ENCODE measurements around the gene AHNAK. TPM values are rescaled to one million over a fixed set of nuclear protein-coding genes. Genes with fewer than 3 reads are reported as not detected.
"Not testable (repeated sequence)": the region's sequence is repeated elsewhere in the genome, so short reads cannot be mapped to it uniquely, and the experiment has no call there.

Gene AHNAK
- total RNA-seq, 1 donor: 474 TPM

DNA sequence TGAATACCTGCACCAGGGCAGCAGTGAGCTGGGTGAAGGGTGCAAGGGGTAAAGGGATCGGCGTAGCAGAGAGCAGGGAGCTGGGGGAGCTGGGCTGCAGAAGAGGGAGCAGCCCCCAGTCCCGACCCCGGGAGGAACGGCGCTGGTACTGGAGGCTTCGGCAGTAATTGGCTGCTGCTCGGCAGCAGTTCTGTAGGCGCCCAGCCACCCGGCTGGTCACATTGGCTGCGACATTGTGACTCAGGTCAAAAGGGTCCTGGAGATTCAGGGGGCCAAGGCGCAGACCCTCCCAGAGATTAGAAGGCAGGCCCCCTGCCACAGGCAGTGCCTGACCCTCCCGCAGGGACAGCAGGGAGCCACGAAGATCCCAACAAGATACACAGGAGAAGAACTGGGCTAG lies 29.2 kb upstream of the AHNAK start:
- DNase-seq (ENCODE audit: low read depth): no peak
- peak overlapping the region; percentile 89 for H3K4me3 ChIP-seq (ENCODE audit: low read depth, low read length)
- TF ChIP-seq, protein P1, sequence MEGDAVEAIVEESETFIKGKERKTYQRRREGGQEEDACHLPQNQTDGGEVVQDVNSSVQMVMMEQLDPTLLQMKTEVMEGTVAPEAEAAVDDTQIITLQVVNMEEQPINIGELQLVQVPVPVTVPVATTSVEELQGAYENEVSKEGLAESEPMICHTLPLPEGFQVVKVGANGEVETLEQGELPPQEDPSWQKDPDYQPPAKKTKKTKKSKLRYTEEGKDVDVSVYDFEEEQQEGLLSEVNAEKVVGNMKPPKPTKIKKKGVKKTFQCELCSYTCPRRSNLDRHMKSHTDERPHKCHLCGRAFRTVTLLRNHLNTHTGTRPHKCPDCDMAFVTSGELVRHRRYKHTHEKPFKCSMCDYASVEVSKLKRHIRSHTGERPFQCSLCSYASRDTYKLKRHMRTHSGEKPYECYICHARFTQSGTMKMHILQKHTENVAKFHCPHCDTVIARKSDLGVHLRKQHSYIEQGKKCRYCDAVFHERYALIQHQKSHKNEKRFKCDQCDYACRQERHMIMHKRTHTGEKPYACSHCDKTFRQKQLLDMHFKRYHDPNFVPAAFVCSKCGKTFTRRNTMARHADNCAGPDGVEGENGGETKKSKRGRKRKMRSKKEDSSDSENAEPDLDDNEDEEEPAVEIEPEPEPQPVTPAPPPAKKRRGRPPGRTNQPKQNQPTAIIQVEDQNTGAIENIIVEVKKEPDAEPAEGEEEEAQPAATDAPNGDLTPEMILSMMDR (IDR thresholded peaks at IDR 0.05; ENCODE audit: insufficient read depth, low read depth, low read length): no peak

DNA sequence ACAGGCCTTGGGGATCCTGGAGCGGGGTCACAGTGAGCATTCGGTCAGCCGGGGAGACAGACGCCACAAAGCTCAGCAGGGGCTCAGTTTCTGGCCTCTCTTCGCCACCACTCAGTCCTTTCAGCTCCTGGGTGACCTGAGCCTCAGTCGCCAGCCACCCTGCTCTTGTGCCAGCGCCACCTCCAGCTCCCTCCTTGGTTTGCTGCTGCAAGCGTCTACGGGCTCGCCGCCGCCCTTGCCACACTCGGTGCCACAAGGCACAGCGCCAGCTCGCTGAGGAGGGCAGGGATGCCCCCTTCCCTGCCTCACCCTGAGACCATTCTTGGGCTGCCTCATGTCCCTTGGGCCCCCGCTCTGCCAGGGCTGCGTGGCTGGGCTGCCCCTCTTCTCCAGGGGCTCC lies 28.6 kb upstream of the AHNAK start:
- TF ChIP-seq, protein P1 (IDR thresholded peaks at IDR 0.05; ENCODE audit: insufficient read depth, low read depth, low read length): no peak
- peak overlapping the region; percentile 89 for H3K4me3 ChIP-seq (ENCODE audit: low read depth, low read length)
- DNase-seq (ENCODE audit: low read depth): no peak

DNA sequence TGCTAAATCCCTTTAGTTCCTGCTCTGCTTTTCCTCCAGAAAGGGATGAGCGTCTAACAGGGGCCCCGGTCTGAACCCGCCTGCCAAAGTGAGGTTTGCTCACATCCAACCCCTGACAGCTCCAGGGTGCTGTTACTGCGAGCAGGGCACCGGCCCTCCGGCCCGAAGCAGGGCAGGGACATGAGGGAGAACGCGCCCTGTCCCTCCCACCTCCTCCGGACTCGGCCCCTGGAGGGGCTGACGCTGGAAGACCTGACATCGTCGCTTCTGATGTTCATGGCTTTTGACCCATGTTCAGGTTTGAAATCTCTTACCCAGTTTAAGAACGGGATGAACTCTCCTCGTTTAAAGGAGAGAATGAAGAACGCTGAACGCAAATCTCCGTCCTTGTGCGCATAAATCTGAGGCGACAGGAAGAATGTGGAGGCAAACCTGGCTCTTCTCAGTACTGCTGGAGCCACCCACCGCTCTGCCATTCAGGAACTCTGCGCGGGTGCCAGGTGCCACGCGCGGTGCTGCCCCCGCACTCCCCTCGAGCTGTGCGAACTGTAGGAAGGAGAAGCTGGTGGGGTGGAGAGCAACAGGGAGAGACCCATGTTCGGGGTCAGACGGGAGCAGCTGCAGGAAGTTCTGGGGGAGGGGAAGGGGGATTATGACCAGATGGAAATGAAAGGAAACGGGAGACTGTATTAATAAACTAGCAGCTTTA lies 27.9 kb upstream of the AHNAK start:
- TF ChIP-seq, protein P1 (IDR thresholded peaks at IDR 0.05; ENCODE audit: insufficient read depth, low read depth, low read length): no peak
- H3K4me3 ChIP-seq (ENCODE audit: low read depth, low read length): peak overlapping the region; percentile 89
- peak; percentile 73 for DNase-seq (ENCODE audit: low read depth)

DNA sequence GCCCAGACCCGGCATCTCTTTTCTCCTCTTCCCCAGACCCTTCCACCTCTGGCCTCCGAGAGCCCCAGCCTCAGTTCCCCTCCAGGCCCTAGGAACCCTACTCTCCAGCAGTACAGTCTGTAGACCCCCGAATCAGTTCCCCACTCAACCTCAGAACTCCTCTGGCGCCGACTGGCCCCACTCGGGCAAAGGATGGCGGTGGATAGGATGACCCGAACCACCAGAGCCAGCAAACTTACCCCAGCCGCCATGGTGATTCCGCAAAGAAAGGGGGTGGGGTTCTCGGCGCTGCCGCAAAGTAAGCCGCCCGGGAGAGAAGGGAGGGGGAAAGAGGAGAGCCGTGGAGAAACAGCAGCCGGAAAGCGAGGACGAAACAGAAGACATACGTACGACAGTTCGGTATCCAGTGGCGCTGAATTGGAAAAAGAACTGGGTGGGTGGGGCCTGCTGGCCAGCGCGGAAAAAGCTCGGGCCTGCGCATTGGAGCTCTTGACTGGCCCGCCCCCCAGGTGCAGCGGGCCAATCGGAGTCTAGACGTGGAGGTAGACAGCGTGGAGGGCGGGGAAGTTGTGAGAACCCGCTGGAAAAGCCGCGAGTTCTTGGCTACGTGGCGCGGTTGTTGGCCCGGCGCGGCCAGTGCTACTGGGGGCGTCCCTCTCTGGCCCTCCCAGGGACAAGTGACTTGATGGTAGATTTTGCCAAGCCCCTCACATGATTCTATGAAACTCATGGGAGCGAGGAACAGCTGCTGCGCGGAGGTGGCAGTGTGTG lies 27.2 kb upstream of the AHNAK start, which contains the start of gene EEF1G:
Gene EEF1G, minus strand, starts transcription at position 300 of the 771 bp plus-strand sequence. Its CDS starts 49 bp downstream, at position 251.
- TF ChIP-seq, protein P1 (IDR thresholded peaks at IDR 0.05; ENCODE audit: insufficient read depth, low read depth, low read length): no peak
- DNase-seq (ENCODE audit: low read depth): peak; percentile 100
- peak within 1 kb of the TSS; percentile 89 for H3K4me3 ChIP-seq (ENCODE audit: low read depth, low read length)

DNA sequence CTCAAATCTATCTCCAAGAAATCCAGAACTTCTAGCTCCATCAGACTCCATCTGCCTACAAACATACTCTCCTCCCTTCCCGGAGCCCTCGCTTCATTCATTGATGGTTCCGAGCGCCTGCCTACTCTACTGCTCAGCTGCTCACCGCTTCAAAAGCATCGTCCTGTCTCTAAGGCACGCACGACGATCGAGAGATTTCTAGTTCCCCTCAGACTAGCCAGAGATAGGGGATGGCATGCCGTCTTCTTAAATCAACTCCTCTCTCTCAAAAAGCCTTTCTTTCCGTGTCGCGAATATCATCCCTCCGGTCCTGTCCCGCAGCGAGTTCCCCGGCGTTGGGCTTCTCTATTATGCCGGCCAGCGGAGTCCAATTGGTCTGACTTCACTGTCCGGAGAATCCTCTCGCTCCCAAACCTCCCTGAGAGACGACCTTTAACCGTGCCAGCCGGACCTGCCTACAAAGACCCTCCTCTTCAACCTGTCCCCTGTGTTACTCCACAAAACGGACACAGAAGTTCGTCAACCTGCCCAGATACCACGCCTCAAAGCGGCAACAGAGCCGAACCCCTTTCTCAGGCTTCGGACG lies 26.5 kb upstream of the AHNAK start:
- TF ChIP-seq, protein P1 (IDR thresholded peaks at IDR 0.05; ENCODE audit: insufficient read depth, low read depth, low read length): no peak
- DNase-seq (ENCODE audit: low read depth): peak; percentile 31
- H3K4me3 ChIP-seq (ENCODE audit: low read depth, low read length): peak overlapping the region; percentile 89

DNA sequence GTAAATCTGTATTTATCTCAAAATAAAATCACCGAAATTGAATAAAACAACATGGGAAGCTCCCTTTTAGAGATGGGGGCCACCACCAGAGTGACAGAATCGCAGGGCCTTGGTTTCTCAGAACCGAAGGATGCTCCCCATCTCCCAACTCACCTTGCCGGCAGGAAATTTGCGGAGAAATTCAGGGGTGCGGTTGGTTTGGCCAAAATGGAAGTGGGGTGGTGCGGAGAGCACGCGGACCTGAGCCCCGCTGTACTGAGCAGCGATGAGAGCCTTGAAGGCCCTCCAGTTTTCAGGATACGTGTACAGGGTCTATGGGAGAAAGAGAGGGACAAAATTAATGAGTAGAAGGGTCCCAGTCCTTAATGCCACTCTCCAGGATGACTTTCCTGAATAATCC lies 25.8 kb upstream of the AHNAK start:
- TF ChIP-seq, protein P1 (IDR thresholded peaks at IDR 0.05; ENCODE audit: insufficient read depth, low read depth, low read length): no peak
- no peak for DNase-seq (ENCODE audit: low read depth)
- H3K4me3 ChIP-seq (ENCODE audit: low read depth, low read length): peak overlapping the region; percentile 89

DNA sequence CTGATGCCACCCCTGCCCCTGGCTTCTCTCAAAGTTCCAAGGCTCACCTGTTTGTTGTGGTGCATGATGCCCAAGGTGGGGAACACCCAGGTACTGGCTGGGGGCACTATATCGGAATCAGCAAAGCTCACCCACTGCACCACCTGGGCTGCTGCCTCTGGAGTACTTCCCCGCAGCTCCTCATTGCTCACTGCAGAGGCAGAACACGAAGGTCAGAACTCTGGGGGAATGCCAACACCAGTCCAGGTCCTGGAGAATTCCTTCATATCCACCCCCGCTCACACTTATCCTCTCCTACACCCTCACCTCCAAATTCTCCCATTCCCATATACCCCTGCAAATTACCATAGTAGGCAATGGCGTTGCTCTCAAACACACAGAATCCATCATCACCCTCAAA lies 24.9 kb upstream of the AHNAK start:
- DNase-seq (ENCODE audit: low read depth); H3K4me3 ChIP-seq (ENCODE audit: low read depth, low read length): not testable (repeated sequence)

DNA sequence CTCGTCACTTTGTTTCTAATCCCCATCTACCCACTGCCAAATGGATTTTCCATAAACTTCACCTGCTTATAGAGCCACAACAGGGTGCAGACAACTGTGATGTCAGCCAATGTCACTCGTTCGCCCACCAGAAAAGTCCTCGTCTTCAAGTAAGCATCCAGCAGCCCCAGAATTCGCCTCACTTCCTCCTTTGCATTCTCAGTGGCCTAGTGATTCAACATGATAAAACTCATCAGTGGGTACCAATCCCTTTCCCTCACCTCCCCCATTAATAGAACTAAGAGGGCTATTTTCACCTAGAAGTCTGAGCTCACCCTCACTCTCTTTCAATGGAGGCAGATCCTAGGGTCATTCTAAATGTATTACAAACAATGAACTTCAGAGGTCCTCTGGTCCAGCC lies 24.3 kb upstream of the AHNAK start:
- not testable (repeated sequence) for H3K4me3 ChIP-seq (ENCODE audit: low read depth, low read length); DNase-seq (ENCODE audit: low read depth)
